Hepatic stellate cell (primary cell): Measurements from ENCODE around the gene PLEKHA6.

Source experiments
- DNase-seq: peaks from one replicate; pipeline ENCODE4 v3.0.0; 2011; ENCODE audit warnings: low spot score

PLEKHA6 gene

DNA sequence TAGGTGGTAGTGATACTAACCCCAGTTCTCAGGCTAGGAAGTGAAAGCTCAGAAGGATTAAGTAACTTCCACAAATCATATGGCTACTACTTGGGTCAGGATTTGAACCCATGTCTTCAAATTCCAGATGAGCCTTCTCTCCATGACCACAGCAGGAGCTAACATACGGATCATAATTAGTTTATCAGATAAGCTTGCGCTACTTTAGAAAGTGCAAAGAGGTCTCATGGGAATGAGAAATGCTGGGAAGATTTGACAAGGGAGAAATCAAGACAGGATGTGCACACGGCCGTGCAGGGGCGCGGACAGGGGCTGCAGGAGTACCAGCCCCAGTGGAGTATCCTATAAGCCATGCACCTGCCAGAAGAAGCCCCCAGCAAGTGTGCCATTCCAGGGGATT is 5.2 kb downstream of the PLEKHA6 start:
- DNase-seq, result no peak

DNA sequence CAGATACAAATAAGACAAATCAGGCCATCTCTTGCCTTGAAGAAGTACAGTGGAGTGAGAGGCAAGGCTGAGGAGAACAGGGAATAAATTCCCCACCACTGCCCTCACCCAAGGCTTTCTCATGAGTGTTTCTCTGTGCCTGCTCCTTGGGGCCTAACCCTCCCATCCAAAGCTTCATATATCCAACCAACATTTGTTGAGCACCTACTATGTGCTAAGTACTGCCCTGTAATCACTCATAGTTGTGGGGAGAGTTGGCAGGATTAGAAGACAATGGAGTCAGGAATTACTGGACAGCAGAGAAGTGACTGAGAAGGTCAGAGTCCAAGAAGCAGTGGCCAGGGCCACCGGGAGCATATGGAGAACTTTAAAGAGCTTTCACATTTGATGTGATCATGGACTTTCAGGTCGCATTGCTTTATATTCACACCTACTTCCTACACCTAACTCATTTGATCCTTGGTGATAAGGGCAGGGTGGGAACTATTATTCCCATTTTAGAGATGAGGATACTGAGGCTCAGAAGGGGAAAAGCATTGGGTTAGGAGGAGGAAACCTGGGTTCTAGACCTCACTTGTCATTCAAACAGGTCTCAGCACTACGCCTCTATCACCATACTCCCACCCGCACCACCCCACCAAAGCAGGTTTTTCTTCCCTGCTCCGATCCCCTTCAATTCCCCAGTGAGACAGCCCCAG is 6.4 kb downstream of the PLEKHA6 start:
- no peak for DNase-seq

DNA sequence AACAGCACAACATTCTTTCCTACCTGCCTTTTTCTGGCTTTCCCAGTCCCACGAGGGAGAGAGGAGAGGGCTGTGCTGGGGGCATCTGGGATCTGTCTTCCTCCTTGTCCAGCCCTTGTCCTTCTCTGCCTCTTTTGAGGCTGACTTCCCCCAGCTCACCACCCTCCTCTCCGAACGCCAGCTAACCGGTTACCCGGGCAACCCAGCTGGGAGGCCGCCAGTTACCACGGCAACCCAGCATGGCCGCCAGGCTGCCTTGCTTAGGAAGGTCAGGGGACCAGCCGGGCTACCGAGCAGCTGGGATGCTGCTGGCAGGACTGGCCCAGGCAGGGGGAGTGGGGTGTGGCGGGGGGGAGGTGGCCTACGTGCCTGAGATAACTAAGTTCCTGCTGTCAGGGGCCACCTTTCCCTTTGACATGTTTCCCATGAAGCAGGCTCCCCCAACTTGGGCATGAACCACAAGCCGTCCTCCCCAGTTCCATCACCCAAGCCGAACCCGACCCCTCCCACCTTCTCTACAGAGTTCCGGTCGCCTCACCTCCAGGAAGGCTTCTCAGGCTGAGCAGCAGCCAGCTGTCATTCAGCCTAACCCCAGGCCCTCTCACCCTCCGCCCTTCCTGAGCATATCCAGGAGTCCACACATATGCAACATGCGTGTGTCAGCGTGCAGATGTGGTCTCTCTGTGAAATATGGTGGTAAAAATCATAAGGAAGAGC is 8.7 kb downstream of the PLEKHA6 start:
- DNase-seq, result peak; percentile 86

DNA sequence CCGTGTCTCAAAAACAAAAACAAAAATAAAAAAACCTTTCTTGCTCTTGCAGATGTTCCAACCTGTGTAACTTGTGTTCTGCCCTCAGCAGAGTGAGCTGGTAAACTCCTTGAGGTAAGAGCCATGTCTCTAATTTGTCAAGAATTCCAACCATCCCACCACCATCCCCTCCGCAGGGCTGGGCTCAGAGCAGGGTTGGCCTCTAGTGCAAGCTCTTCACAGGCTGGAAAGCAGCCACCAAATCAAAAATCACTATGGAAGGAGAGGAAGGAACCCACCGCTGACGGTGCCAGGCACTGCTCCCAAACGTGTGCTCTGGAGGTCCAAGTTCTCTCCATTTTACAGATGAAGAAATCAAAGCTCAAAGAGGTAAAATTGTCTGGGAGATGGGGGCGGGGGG is 9.4 kb downstream of the PLEKHA6 start:
- no peak for DNase-seq

DNA sequence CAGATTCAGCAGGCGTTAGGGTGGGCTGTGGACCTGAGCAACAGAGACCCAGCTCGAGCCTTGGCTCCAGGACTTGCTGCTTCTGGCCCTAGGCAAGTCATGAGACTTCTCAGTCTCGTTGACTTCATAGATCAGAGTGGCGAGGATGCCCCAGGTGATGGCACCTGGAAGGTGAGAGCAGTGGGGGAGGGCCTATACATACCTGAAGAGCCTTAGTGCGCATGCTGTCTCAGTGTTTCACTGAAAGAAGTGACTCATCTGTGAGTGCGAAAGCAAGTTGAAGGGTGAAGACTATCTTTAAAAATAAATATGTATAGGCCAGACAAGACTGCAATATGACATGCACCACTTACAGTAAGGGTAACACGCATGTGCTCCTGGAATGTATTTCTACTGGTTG is 10.1 kb downstream of the PLEKHA6 start:
- DNase-seq, result no peak

DNA sequence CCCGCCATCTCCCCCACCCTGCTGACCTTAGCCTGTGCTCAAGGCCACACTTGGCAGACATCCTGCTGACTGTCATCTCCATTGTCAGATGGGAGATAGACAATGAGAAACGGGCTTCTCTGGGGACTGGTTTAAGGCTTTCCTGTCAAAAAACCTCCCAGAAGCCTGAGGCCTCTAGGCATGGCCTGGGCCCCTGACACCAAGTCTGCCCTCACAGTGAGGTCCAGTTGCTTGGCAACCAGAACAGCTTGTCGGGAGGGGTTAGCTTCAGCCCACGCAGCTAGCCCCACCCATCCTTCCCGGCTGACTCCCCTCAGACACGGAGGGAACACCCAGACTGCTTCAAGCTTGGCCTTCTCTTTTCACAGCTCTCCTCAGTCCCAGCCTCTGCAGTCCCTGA is 11.0 kb downstream of the PLEKHA6 start:
- DNase-seq, result peak; percentile 77

DNA sequence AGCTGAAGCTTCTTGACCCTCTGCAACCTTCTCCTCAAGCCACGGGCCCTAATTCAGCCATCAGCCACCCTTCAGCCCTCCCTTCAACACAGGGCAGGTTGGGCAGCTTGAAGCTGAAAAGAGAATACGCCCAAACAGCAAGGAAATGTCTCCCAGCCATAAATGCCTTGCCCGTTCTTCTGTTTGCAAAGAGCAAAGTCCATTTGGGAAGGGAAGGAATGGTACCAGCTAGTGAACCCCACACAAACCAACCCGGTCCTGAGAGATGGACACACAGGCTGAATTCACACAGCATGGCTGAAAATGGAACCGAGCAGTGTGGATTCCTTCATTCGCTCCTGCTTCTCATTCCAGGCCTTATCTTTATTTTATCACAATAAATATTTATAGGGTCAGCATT is 11.5 kb downstream of the PLEKHA6 start:
- DNase-seq, result no peak

DNA sequence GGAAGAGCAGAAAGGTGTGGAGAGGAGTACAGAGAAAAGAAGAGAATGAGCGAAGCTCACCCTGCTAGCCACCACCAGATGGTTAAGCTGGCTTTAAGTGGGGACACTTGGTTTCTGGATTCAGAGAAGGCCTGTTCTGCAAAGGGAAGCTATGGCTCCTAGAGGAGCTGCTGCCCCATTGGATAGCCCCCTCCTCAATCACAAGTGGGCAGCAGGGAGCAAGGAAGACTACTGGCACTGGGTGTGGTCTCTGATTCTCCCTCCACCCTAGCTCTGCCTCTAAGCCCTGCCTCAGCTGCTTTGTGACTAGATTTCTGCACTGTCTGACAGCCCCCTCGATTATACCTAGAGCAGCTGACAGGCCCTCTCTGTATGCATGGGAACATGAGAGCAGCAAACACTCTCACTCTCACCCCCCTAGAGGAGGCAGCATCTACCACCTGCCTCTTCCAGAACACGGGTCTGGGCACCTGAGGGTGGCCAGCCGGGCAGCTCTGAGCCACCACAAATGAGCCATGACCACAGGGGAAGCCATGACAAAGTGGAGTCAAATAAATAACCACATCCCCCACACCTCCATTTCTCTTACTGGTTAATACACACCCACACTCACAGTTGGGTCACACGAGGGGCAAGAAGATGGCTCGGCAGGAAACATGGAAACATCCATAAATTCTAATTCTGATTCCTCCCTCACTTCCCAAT is 13.6 kb downstream of the PLEKHA6 start:
- DNase-seq, result no peak

DNA sequence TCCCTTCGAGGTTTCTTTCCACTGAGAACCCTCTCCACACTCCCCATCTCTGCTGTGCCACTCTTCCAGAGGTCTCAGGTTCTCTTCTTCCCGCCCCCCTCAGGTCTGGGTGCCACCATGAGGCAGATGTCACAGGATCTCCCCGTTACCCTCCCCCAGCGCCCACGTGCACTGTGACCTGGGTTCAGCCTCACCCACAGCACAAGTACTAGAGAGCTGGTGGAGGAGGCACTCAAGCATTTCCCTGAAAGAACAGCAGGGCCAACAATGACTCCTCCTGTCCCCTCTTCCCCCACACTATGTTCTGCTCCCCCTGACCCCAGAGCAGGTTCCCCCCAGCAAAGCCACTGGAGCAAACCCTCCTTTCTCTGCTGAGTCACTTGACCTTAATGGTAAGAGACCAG is 14.3 kb downstream of the PLEKHA6 start:
- no peak for DNase-seq

DNA sequence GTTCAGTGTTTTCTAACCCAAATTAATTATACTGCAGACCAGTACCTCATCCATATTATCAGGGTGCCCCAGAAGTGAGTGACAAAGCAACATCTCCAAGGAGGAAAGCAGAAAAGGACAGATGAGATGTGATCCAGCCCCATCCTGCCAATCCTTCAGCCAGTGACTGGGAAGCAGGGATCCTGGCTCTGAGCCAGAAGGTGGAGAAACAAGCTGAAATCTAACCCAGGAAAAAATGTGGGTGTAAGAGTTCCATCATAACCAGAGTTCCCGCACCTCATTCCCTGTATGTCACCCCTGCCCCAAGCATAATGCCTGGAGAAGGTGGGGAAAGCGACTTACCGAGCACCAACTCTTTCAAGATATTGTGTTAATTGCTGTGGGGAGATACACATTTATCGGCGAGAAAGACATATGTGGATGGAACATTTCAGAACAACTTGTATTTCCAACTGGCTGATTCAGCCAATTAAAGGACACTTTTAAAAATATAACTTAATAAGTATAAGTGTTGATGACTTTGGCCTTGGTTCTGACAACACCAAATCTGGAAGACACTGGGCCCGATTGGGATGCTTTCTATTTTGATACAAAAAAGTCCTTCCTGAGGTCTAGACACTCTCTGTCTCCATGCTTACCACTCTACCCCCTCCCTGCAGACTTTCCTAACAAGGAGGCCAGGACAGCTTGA is 14.9 kb downstream of the PLEKHA6 start:
- DNase-seq, result no peak

DNA sequence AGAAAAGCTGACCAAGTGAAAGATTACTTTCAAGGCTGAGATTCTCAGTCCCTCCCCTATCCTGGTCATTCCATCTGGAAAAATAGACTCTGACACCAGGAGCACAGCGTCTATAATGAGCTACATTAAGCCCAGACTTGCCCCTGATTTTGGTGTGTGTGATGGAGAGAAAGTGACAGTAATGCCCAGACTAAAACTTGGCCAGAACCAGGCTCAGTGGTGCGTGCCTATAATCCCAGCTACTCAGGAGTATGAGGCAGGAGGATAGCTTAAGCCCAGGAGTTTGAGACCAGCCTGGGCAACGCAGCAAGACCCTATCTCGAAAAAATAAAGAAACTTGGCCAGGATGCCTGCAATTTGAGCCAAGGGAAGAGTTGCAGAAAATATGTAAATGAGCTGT is 15.9 kb downstream of the PLEKHA6 start:
- DNase-seq, result no peak

DNA sequence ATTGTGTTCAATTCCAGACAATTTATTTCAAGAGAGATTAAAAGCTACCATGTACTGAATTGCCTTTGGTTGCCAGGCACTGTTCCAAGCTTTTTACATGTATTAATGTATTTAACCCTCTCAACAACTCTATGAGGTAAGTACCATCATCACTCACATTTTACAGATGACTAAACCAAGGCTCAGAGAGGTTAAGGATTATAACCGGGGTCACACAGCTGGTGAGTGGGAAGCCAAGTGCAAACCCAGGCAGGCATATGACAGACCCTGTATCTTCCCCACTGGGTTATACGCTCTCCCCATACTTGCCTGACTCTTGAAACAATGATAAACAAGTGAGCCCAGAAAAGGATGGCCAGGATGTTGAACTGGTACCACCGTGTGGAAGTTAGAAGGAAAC is 16.5 kb downstream of the PLEKHA6 start:
- DNase-seq, result no peak

DNA sequence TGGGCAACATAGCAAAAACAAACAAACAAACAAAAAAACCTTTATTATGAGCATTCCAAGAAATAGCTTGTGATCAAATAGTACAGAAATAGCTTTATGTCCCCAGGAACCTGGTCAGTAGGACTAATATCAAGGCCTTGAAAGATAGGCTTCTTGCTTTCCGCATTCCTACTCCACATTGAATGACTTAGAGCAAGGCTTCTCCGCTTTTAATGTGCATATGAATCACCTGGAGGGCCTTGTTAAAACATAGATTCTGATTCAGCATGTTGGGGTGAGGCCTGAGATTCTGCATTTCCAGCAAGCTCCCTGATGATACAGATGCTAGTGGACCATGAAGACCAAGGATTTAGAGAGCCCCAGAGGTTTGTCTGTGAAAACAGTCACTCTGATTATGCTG is 17.4 kb downstream of the PLEKHA6 start:
- DNase-seq, result no peak

DNA sequence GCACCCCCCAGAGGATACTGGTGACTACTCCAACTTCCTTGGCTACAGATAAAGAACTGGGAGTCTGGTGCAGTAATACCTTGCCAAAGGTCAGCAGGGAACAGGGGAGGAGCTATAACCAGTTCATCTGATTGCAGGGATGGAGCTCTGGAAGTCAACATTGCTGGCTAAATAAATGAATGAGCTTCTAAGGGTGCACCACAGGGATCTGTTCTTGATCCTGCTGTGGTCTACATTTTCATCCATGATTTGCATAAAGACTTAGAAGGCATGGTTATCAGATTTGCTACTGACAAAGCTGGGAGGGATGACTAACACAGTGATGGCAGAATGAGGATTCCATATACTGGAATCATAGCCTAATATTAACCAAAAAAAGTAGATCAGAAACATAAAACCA is 18.3 kb downstream of the PLEKHA6 start:
- peak; percentile 71 for DNase-seq

DNA sequence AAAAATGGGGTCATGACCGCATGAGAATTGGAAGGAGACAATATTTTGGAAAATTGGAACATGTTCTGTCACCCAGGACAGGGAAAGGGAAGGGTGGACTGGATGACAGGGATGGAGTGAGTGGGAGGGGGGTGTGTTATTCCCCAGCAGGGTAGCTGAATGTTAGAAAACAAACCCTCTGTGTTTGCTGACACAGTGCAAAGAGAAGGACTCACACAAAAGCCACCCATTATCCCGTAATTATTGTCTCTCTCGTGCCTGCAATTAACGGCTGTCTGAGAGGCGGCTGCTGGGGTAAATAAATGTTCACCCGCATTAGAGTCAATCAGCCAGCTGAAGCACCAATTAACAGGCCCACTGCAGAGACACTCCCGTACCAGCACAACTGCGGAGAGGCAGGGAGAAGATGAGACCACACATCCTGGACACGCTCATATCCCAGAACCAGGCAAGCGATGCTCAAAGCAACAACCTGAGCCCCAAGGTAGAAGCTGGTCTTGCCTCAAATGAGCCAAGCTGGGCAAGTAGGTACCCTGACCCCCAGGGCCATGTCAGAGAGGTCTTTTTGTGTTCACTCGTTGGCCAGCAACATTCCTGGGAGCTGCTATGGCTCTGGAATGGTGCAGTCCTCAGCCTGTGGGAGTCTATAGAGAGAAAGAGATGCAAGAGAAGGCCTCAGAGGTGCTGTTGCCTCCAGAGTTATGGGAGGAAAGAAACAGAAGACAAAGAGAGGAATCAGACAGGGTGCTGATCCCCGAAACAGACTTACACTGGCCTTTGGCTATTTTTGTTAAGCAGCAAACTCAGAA is 19.4 kb downstream of the PLEKHA6 start:
- no peak for DNase-seq

DNA sequence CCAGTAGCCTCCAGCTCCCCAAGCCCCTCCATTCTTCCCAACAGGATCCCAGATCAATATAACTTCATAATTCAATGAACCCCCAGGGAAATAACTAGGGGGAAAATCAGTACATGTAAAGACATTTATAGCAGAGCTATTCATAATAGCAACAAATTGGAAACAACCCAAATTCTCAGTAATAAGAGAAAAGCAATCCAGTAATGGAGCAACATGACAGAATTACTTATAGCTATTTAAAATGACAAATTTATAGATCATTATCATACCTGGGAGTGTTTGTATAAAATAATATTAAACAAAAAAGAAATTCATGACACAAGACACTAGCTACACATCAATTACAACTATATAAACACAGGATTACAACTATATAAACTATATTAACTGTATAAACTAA is 20.2 kb downstream of the PLEKHA6 start:
- DNase-seq, result no peak

DNA sequence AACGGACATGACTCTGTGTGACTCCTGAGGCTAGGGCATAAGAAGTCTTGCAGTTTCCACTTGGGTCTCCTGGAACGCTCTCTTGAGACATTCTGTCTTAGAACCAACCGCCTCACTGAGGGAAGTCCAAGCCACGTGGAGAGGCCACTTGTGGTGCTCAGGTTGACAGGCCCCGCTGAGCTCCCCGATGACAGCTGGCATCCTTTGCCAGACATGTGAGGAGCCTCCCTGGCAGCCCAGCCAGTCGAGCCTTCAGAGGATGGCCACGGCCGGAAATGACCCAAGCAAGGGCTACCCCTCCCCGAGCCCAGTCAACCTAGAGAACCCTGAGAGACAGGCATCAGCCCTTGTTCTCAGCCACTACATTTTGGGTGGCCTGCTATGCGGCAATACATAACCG is 20.7 kb downstream of the PLEKHA6 start:
- no peak for DNase-seq

DNA sequence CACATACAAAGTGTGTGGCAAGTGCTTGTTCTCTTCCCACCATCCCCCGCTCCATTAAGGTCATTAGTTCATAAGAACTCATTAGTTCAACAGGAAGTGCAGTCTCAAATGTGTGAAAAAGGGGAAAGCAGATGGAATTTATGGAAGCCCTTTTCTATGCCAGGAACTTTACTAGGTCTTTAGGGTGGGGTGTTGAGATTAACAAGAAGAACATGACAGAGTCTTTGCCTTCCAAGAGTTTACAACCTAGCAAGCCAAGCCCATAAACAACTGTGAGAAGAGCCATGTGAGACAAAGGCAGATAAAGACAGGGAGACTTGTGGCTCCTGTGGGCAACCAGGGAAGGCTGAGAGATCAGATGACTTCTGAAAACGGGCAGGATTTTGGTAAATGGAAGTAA is 21.4 kb downstream of the PLEKHA6 start:
- DNase-seq, result no peak

DNA sequence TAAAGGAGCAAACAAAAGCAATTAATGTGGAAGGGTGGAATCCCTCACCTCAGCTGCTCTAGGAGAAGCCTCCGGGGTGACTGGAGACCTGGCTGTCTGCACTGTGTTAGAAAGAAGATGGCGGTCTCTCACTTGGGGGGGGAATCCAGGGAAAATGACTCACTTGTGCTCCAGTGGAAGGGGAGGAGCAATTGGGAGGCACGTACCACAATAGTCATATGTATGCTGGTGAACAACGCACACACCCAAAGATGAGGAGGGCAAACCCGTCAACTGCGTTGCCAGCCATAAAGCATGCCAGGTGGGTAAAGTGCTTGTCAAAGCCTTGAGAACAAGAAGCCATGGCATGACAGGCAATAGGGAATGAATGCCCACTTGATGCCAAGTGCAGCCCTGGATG is 22.1 kb downstream of the PLEKHA6 start:
- DNase-seq, result no peak

DNA sequence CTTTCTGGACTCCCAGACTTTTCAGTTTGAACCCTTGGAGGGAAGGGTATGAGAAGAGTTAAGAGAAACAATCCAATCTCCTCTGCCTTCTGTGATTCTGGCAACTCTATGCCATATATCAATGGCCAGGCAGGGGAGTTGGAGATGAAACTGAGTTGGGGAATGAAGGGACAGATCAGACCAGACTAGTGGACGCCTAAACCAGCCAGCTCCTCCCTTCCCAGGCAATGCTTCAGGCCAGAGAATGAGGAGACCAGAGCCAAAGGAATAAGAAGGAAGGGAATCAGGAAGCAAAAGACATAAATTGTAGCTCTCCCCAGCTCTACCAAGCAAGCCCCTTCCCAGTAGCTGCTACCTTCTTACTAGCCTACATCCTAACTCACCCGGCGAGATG is 22.7 kb downstream of the PLEKHA6 start:
- no peak for DNase-seq

DNA sequence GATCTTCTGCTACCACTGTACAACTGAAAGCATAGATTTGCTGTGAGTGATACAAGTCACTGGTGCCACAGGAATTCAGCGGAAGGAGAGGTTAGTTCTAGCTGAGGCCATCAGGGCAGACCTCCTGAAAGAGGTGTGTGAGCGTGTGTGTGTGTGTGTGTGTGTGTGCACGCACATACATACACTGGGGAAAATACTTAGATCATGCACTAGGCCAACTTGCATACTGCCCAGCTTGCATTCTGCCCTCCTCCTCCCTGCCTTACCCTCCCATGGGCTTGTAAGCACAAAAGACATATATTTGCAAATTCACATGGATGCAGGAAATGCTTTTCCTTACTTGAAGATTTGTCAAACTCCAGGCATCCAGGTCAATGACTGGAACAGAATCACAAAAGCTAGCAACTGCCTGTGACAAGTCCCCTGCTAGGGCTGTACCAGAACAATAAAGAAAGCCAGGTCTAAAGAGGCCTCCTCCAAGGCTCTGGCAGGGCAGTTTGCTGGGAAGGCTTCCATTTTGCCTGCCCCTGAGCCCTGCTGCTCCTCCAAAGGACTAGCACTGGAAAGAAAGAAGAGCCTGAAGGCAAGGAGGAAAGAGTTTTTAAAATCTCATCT is 23.2 kb downstream of the PLEKHA6 start:
- no peak for DNase-seq

DNA sequence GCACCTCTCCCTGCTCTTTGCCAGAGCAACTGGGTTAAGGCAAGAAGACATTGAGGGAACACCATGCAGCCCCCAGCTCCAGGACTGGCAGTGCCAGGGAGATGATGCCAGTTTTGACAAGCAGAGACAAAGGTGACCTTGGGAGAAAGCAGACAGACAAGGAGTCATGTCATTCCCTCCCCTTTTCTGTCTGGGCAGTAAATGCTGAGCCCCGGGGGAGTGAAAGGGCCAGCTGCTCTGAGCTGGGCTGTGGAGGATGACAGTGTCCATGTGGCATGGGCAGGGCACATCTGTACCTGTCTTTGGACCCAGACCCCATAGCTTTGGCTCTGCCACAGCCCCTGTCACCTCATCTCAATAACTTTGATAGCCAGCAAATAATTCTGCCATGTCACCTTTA is 24.2 kb downstream of the PLEKHA6 start:
- DNase-seq, result no peak
